Measurements from ENCODE around the gene PHRF1. TPM values are rescaled to one million over a fixed set of nuclear protein-coding genes. Genes with fewer than 3 reads are reported as not detected.
A peak's percentile ranks its signal among the peaks of the same experiment; 100 is the strongest.

PHRF1 gene
- total RNA-seq, 1 donor from 2014 or later = 18.5 TPM

GRCh38 chr11:620935-621814 is 44.9 kb downstream of the PHRF1 start:
- intact Hi-C loops (cut with micrococcal nuclease) = no loop called here
- ATAC-seq = no peak
- no peak for DNase-seq

DNA sequence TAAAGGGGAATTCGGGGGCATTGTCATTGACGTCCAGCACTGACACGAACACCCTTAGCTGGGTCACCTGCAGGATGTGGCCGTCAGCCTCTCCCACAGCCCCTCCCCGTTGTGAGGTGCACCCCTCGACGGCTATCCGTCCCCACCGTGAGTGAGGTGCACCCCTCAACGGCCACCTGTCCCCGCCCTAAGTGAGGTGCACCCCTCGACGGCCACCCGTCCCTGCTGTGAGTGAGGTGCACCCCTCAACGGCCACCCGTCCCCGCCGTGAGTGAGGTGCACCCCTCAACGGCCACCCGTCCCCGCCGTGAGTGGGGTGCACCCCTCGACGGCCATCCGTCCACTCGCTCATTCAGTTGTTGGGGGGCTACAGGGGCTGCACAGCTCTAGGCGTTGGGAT is 45.6 kb downstream of the PHRF1 start:
- DNase-seq (no peak), ATAC-seq (no peak)
- intact Hi-C loops (cut with micrococcal nuclease) = no loop called here

GRCh38 chr11:623349-623869 is 47.1 kb downstream of the PHRF1 start:
- no peak for DNase-seq
- intact Hi-C loops (cut with micrococcal nuclease) = no loop called here
- ATAC-seq = no peak

GRCh38 chr11:623999-624704 is 47.9 kb downstream of the PHRF1 start:
- DNase-seq (no peak), ATAC-seq (no peak)
- intact Hi-C loops (cut with micrococcal nuclease) = no loop called here

GRCh38 chr11:624705-625635 is 48.7 kb downstream of the PHRF1 start, which contains the start of gene CDHR5:
Gene CDHR5, minus strand, starts transcription at chr11:624955. Its CDS starts 53 bp downstream, at chr11:624902.
- no peak for ATAC-seq
- peak; percentile 26 for DNase-seq
- intact Hi-C loops (cut with micrococcal nuclease) = no loop called here

GRCh38 chr11:625636-626268 is 49.5 kb downstream of the PHRF1 start:
- DNase-seq = no peak
- no peak for ATAC-seq
- intact Hi-C loops (cut with micrococcal nuclease) = no loop called here

DNA sequence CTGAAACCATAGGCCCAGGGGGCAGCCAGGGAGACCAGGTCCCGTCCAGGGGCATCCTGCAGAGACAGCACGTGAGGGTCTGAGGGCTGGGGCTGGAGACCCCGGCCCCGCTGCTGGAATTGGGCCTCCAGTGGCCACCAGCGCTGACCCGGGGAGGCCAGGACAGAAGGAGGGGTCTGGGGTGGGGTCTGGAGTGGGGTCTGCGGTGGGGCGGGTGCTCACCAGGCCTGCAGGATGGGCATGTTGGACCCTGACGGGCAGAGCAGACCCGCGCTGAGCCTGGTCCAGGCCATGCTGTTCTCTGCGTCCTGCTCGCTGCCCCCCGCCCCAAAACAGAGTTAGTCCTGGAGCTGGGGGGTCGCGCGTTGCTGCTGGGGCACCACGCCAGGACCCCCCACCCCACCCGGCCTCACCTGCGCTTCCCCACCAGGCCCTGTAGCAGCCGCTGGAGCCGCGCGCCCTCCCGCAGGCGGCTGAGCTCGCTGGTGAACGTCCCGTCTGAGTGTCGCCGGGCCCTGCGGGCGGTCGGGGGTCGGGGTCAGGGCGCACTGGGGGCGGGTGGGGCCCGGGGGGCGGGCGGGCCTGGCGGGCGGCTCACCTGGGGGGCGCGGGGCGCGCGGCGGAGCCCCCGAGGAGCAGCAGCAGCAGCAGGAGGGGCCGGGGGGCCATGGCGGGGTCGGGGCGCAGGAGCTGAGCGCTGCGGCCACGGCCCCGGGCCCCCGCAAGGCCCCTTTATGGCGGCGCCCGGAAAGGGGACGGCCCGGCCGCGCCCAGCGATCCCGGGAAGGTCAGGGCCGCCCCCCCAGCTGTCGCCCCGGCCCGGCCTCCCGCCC is 50.4 kb downstream of the PHRF1 start, which contains the start of gene SCT:
TSS of gene SCT (minus strand) at position 707 of the 833 bp plus-strand sequence. CDS start at position 669, 38 bp downstream.
- intact Hi-C loops (cut with micrococcal nuclease) = no loop called here
- no peak for ATAC-seq
- no peak for DNase-seq

GRCh38 chr11:627308-627576 is 51.0 kb downstream of the PHRF1 start:
- DNase-seq (no peak), ATAC-seq (no peak)
- intact Hi-C loops (cut with micrococcal nuclease) = no loop called here

GRCh38 chr11:628056-628455 is 51.8 kb downstream of the PHRF1 start:
- DNase-seq (peak; percentile 27), ATAC-seq (no peak)
- intact Hi-C loops (cut with micrococcal nuclease) = no loop called here

GRCh38 chr11:629237-629583 is 52.9 kb downstream of the PHRF1 start:
- peak; percentile 84 for ATAC-seq
- intact Hi-C loops (cut with micrococcal nuclease) = no loop called here
- DNase-seq = peak; percentile 45

DNA sequence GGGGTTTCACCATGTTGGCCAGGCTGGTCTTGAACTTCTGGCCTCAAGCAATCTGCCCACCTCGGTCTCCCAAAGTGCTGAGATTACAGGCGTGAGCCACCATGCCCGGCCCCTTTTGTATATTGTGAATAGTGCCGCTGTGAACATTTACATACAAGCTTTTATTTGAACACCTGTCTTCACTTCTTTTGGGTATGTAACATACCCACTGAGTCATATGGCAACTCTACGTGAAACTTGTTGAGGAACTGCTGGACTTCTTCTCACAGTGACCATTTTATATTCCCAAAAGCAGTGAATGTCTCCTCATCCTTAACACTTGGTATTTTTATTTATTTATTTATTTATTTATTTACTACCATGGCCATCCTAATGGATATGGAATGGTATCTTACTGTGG is 54.6 kb downstream of the PHRF1 start:
- intact Hi-C loops (cut with micrococcal nuclease) = no loop called here
- DNase-seq = no peak
- no peak for ATAC-seq

- intact Hi-C loops (cut with micrococcal nuclease) = no loop called here
- ATAC-seq (no peak), DNase-seq (no peak)
These were observed 59.8 kb downstream of the PHRF1 start for GRCh38 chr11:635945-636510.

GRCh38 chr11:636511-637332 is 60.5 kb downstream of the PHRF1 start, which contains the start of gene DRD4:
Gene DRD4, plus strand, starts transcription at chr11:637269. Its CDS starts 36 bp downstream, at chr11:637305.
- peak; percentile 70 for ATAC-seq
- intact Hi-C loops (cut with micrococcal nuclease) = no loop called here
- no peak for DNase-seq

DNA sequence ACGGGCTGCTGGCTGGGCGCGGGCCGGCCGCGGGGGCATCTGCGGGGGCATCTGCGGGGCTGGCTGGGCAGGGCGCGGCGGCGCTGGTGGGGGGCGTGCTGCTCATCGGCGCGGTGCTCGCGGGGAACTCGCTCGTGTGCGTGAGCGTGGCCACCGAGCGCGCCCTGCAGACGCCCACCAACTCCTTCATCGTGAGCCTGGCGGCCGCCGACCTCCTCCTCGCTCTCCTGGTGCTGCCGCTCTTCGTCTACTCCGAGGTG is 61.0 kb downstream of the PHRF1 start:
- ATAC-seq (no peak), DNase-seq (no peak)
- intact Hi-C loops (cut with micrococcal nuclease) = no loop called here

GRCh38 chr11:637593-638521 is 61.6 kb downstream of the PHRF1 start:
- DNase-seq (no peak), ATAC-seq (no peak)
- intact Hi-C loops (cut with micrococcal nuclease) = no loop called here
